Fibroblast of mammary gland (primary cell): ENCODE data around the gene LSM4.

ENCODE experiments used
- DNase-seq: peaks from one replicate; pipeline ENCODE4 v3.0.0-alpha.2; 2010; ENCODE audit warnings: low read depth
- H3K4me3 ChIP-seq: 2 replicates; pipeline ENCODE4 v1.5.1; 2011; ENCODE audit warnings: low read depth, mild to moderate bottlenecking, low read length, moderate library complexity; ENCODE audit not compliant: control insufficient read depth
- CTCF ChIP-seq: conservative IDR thresholded peaks from 2 replicates; pipeline ENCODE4 v1.5.1; 2011; ENCODE audit warnings: low read depth, low read length, inconsistent platforms; ENCODE audit not compliant: control insufficient read depth, insufficient read depth

Gene LSM4

GRCh38 chr19:18307271-18307681 is 15.6 kb downstream of the LSM4 start:
- DNase-seq = no peak
- TF ChIP-seq CTCF = no peak
- H3K4me3 ChIP-seq = no peak overlapping the region

- no peak for DNase-seq
Observed at GRCh38 chr19:18306888-18307260, 16.0 kb downstream of the LSM4 start.

GRCh38 chr19:18306209-18306887 is 16.5 kb downstream of the LSM4 start:
- DNase-seq = no peak
- TF ChIP-seq CTCF = no peak
- H3K4me3 ChIP-seq = no peak overlapping the region

More at GRCh38 chr19:18306888-18307260, 16.0 kb downstream of the LSM4 start:
- no peak for TF ChIP-seq CTCF
- H3K4me3 ChIP-seq = no peak overlapping the region

GRCh38 chr19:18304458-18305310 is 18.2 kb downstream of the LSM4 start:
- peak; percentile 86 for DNase-seq
- peak overlapping the region; percentile 36 for H3K4me3 ChIP-seq
- no peak for TF ChIP-seq CTCF

- H3K4me3 ChIP-seq = no peak overlapping the region
- no peak for TF ChIP-seq CTCF
- no peak for DNase-seq
Observed at GRCh38 chr19:18304208-18304457, 18.7 kb downstream of the LSM4 start.

- TF ChIP-seq CTCF = no peak
- no peak overlapping the region for H3K4me3 ChIP-seq
- no peak for DNase-seq
Observed at GRCh38 chr19:18301718-18302111, 21.2 kb downstream of the LSM4 start.
